Measurements from ENCODE around the gene RUNX2. TPM values are rescaled to one million over a fixed set of nuclear protein-coding genes. Genes with fewer than 3 reads are reported as not detected.

The RUNX2 gene
- total and polyA plus RNA-seq, 9 of the 15 experiments (the other 6 are each of a cell fraction or from before 2014, with no cell fraction given), result 0.29 to 1.00 (median 0.43) TPM

DNA sequence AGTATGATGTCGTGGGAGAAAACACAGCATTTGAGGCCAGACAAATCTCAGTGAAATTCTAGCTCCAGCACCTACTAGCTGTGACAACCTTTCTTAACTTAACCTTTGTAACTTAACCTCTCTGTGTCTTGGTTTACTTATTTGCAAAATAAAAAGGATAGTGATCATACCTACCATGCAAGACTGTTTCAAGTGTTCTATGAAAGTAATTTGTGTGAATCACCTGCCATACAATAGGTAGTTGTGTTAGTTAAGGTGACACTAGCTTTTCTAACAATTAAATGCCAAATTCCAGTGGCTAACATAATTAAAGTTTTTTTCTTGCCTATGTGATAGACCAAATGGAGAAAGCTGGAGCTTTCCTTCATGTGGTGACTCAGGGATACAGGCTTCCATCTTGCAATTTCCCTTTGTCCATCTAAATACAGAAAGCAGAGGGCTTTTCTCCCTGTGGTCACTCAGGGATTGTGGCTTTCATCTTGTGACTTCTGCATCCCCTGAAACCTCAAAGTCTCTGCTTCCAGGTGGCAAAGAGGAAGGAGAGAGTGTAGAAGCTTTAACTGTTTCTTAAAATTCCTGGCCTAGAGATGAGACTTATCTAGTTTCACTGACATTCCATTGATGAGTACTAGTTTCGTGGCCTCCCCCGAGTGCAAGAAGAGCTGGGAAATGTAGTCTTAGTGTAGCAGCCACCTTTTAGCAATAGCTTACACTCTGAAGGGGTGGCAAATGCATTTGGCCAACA, 376.1 kb downstream of the RUNX2 start:
- Histone ChIP-seq H4K20me1 (replicated peaks; ENCODE audit: control insufficient read depth, insufficient read depth, low read length) (no peaks in the 10 kb centered on the region), H3K9me3 (replicated peaks; ENCODE audit: control insufficient read depth, insufficient read depth, low read depth, low read length) (no peaks in the 10 kb centered on the region), H3K27ac (ENCODE audit: extremely low read depth, low read depth, low read length) (no peak overlapping the region), H3K4me3 (no peak overlapping the region), H3K4me2 (ENCODE audit: insufficient read depth, low read length) (no peak overlapping the region), H3K79me2 (ENCODE audit: control insufficient read depth, insufficient read depth, low read length) (no peaks in the 10 kb centered on the region), H3K36me3 (ENCODE audit: control insufficient read depth, insufficient read depth, low read length) (no peaks in the 10 kb centered on the region), H3K9me1 (ENCODE audit: control insufficient read depth, insufficient read depth, low read length) (no peaks in the 10 kb centered on the region), H3K27me3 (ENCODE audit: control insufficient read depth in 2 of 2, insufficient read depth in 2 of 2, low read length in 2 of 2) (peaks cover 0 to 31% of the 10 kb centered on the region in 2 experiments; a peak in 3 of 5 replicates), H3K4me1 (replicated peaks in 1 of 2; ENCODE audit: control insufficient read depth in 2 of 2, insufficient read depth in 2 of 2, low read length in 2 of 2) (no peaks in the 10 kb centered on the region), H2AFZ (ENCODE audit: low read depth, low read length) (no peak overlapping the region), H3K9ac (ENCODE audit: insufficient read depth in 1 of 2, low read depth in 2 of 2, low read length in 2 of 2) (no peak overlapping the region)
- no peak for TF ChIP-seq ZNF324 (CRISPR knock-in tag; IDR thresholded peaks at IDR 0.05)
- no peak for TF ChIP-seq JUND (IDR thresholded peaks at IDR 0.05; ENCODE audit: borderline replicate concordance, low read depth, low read length)
- no peak for TF ChIP-seq JUND (tag; IDR thresholded peaks at IDR 0.05; ENCODE audit: borderline replicate concordance, low read depth, low read length)
- no peak for TF ChIP-seq TEAD2 (tag; IDR thresholded peaks at IDR 0.05)
- DNase-seq (ENCODE audit: extremely low read depth in 1 of 4, low spot score in 3 of 4), result no peak
- no TSS peak for BruUV-seq (replicated peaks)
- WGBS (ENCODE audit: insufficient coverage, low coverage, missing lambda C conversion rate), result 4% methylated on average over 3 of the region's 3 CpGs
- intact Hi-C loops (cut with micrococcal nuclease), result no loop called here
- ChIA-PET CTCF (ENCODE audit: low intra/inter-chr PET ratio) (no interaction called here), POLR2A (interaction anchor here (1.2 kb wide), 1 partner anchor 65 kb away, joined by 3 read pairs; no protein-coding TSS in a partner anchor)
- in situ Hi-C loops (cut with MboI), result no loop called here
- ATAC-seq, result no peak
- no peak for FAIRE-seq

Data from K562 (cell line).